Gastrocnemius medialis (tissue), 4 donors: Measurements from ENCODE around the gene TSPAN14.

Source experiments
- CTCF ChIP-seq, 5 experiments: fragments of 450-650 bp in 3 of 5; fragments of 200-600 bp in 2 of 5; sonication (generic) in 2 of 5; IDR thresholded peaks in 4 of 5; conservative IDR thresholded peaks in 1 of 5; 1 replicate in 4 of 5; 2 replicates in 1 of 5; pipeline ENCODE4 v1.5.1; 2016 to 2019; ENCODE audit warnings: antibody characterized with exemption in 5 of 5, mild to moderate bottlenecking in 3 of 5, moderate library complexity in 3 of 5
- POLR2A ChIP-seq, 2 donors: fragments of 450-650 bp; IDR thresholded peaks; one replicate each; pipeline ENCODE4 v1.6.1; 2017; ENCODE audit warnings: antibody characterized with exemption in 2 of 2, mild to moderate bottlenecking in 2 of 2, moderate library complexity in 2 of 2

- TF ChIP-seq CTCF (IDR thresholded peaks at IDR 0.05 in 4 of 5, conservative IDR thresholded peaks at IDR 0.05 in 1 of 5) = no peak
- TF ChIP-seq POLR2A (IDR thresholded peaks at IDR 0.05) = no peak
Measured at GRCh38 chr10:80530251-80530650, 76.1 kb downstream of the TSPAN14 start.
